ENCODE results near the gene CNPY1. TPM values are rescaled to one million over a fixed set of nuclear protein-coding genes. Genes with fewer than 3 reads are reported as not detected.

Gene CNPY1
- polyA plus RNA-seq, 10 donors: 0.11 to 0.72 (median 0.29) TPM; not detected in 3

GRCh38 chr7:155490697-155491628 lies 55.4 kb downstream of the CNPY1 start:
- peak in 1 of 3 donors; percentile 62 for DNase-seq

GRCh38 chr7:155489862-155490696 lies 56.3 kb downstream of the CNPY1 start:
- no peak for DNase-seq

- DNase-seq: no peak
Measured at GRCh38 chr7:155489158-155489840, 57.1 kb downstream of the CNPY1 start.

- DNase-seq: no peak
Measured at GRCh38 chr7:155488483-155489127, 57.8 kb downstream of the CNPY1 start.

- DNase-seq: no peak
Measured at GRCh38 chr7:155487509-155488482, 58.6 kb downstream of the CNPY1 start.

- no peak for DNase-seq
Measured at GRCh38 chr7:155486783-155487508, 59.4 kb downstream of the CNPY1 start.

- DNase-seq: no peak
Measured at GRCh38 chr7:155484483-155485399, 61.6 kb downstream of the CNPY1 start.

GRCh38 chr7:155483868-155484325 lies 62.5 kb downstream of the CNPY1 start:
- peak; percentile 32 to 81 (median 52) for DNase-seq

- DNase-seq: no peak
Measured at GRCh38 chr7:155483245-155483644, 63.1 kb downstream of the CNPY1 start.

- DNase-seq: no peak
Measured at GRCh38 chr7:155482511-155483183, 63.7 kb downstream of the CNPY1 start.

GRCh38 chr7:155481764-155482163 lies 64.6 kb downstream of the CNPY1 start:
- DNase-seq: no peak

GRCh38 chr7:155477476-155477875 lies 68.9 kb downstream of the CNPY1 start:
- no peak for DNase-seq

GRCh38 chr7:155471718-155472117 lies 74.6 kb downstream of the CNPY1 start:
- DNase-seq: no peak

GRCh38 chr7:155470686-155471638 lies 75.4 kb downstream of the CNPY1 start:
- no peak for DNase-seq

- no peak for DNase-seq
Measured at GRCh38 chr7:155470186-155470487, 76.2 kb downstream of the CNPY1 start.

GRCh38 chr7:155469311-155470185 lies 76.8 kb downstream of the CNPY1 start:
- DNase-seq: no peak
